ENCODE measurements around the gene EPHB1.

- TF ChIP-seq, protein P1, sequence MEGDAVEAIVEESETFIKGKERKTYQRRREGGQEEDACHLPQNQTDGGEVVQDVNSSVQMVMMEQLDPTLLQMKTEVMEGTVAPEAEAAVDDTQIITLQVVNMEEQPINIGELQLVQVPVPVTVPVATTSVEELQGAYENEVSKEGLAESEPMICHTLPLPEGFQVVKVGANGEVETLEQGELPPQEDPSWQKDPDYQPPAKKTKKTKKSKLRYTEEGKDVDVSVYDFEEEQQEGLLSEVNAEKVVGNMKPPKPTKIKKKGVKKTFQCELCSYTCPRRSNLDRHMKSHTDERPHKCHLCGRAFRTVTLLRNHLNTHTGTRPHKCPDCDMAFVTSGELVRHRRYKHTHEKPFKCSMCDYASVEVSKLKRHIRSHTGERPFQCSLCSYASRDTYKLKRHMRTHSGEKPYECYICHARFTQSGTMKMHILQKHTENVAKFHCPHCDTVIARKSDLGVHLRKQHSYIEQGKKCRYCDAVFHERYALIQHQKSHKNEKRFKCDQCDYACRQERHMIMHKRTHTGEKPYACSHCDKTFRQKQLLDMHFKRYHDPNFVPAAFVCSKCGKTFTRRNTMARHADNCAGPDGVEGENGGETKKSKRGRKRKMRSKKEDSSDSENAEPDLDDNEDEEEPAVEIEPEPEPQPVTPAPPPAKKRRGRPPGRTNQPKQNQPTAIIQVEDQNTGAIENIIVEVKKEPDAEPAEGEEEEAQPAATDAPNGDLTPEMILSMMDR (IDR thresholded peaks at IDR 0.05 in 4 of 5, conservative IDR thresholded peaks at IDR 0.05 in 1 of 5): no peak
- no peak for TF ChIP-seq POLR2A (IDR thresholded peaks at IDR 0.05)
Observed at GRCh38 chr3:134803051-134803505, 8.0 kb downstream of the EPHB1 start.
